Lower leg skin (tissue), 3 donors: ENCODE data around the gene PEAK1.

ENCODE experiments used
- CTCF ChIP-seq, 3 donors: fragments of 450-650 bp; IDR thresholded peaks; one replicate each; pipeline ENCODE4 v1.5.1; 2016; ENCODE audit warnings: antibody characterized with exemption in 3 of 3, mild to moderate bottlenecking in 3 of 3, moderate library complexity in 2 of 3
- POLR2A ChIP-seq, 2 donors: fragments of 450-650 bp; IDR thresholded peaks; one replicate each; pipeline ENCODE4 v1.6.1; 2016 to 2017; ENCODE audit warnings: antibody characterized with exemption in 2 of 2, mild to moderate bottlenecking in 1 of 2, moderate library complexity in 1 of 2

DNA sequence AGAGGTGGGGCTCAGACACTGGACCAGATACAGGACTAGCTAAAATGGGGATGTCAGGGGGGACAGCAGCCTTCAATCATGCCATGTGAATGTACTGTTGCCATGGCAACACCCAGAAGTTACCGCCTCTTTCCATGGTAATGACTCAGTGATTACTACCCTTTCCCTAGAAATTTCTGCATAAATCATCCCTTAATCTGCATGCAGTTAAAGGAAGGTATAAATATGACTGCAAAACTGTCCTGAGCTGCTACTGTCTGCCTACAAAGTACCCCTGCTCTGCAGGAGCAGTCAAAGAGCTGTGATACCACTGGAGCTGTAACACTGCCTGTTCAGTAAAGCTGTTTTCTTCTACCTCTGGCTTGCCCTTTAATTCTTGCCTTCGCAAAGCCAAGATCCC lies 168.2 kb downstream of the PEAK1 start:
- TF ChIP-seq POLR2A (IDR thresholded peaks at IDR 0.05) (no peak), CTCF (IDR thresholded peaks at IDR 0.05) (no peak)
